A673 (cell line): ENCODE measurements around the gene KCNIP4. TPM values are rescaled to one million over a fixed set of nuclear protein-coding genes. Genes with fewer than 3 reads are reported as not detected.

Source experiments
- BruUV-seq: library from RNA; stranded (reverse); fragments of 400-500 nt; replicated peaks from 2 replicates; lab custom pipeline; 2021; lab: Mats Ljungman, UMichigan
- CTCF ChIA-PET: fragments of 300-600 bp; sonication (Branson Sonifier 250); formaldehyde crosslinking; loops from one replicate; lab custom pipeline; 2022; ENCODE audit warnings: antibody characterized with exemption; lab: Charles Lee
- POLR2A ChIA-PET: fragments of 300-600 bp; sonication (Branson Sonifier 250); formaldehyde crosslinking; loops from one replicate; lab custom pipeline; 2022; ENCODE audit warnings: antibody characterized with exemption; ENCODE audit not compliant: low non-redundant PET; lab: Charles Lee
- DNase-seq: peaks from one replicate; pipeline ENCODE4 v3.0.0-alpha.2; 2015; ENCODE audit warnings: low spot score
- H3K27ac ChIP-seq: fragments of 200-600 bp; sonication (generic); 2 replicates; pipeline ENCODE4 v1.5.1; 2016; ENCODE audit warnings: mixed run types, low read depth, mild to moderate bottlenecking, mixed read lengths, antibody characterized with exemption, low read length; ENCODE audit not compliant: poor library complexity, severe bottlenecking
- H3K27me3 ChIP-seq: fragments of 200-600 bp; sonication (generic); replicated peaks from 2 replicates; pipeline ENCODE4 v1.6.1; 2017; ENCODE audit warnings: mixed run types, low read depth, mild to moderate bottlenecking, mixed read lengths, antibody characterized with exemption, low read length; ENCODE audit not compliant: insufficient read depth, poor library complexity
- H3K36me3 ChIP-seq: fragments of 200-600 bp; sonication (generic); 2 replicates; pipeline ENCODE4 v1.6.1; 2016; ENCODE audit warnings: mixed run types, mild to moderate bottlenecking, mixed read lengths, antibody characterized with exemption, low read length; ENCODE audit not compliant: insufficient read depth, poor library complexity, severe bottlenecking
- H3K4me1 ChIP-seq: fragments of 200-600 bp; sonication (generic); 2 replicates; pipeline ENCODE4 v1.6.1; 2017; ENCODE audit warnings: mixed run types, mild to moderate bottlenecking, mixed read lengths, antibody characterized with exemption, low read length; ENCODE audit not compliant: insufficient read depth, poor library complexity, severe bottlenecking
- H3K4me3 ChIP-seq: fragments of 200-600 bp; sonication (generic); 2 replicates; pipeline ENCODE4 v1.5.1; 2016; ENCODE audit warnings: low read depth, mixed run types, mild to moderate bottlenecking, mixed read lengths, low read length; ENCODE audit not compliant: poor library complexity, severe bottlenecking
- H3K9me3 ChIP-seq: fragments of 200-600 bp; sonication (generic); 2 replicates; pipeline ENCODE4 v1.6.1; 2016; ENCODE audit warnings: mixed run types, low read depth, mild to moderate bottlenecking, mixed read lengths, antibody characterized with exemption, low read length; ENCODE audit not compliant: poor library complexity, severe bottlenecking
- CTCF ChIP-seq: fragments of 300-800, 200-600 bp; sonication (generic); conservative IDR thresholded peaks from 2 replicates; pipeline ENCODE4 v1.5.1; 2017; ENCODE audit warnings: low read depth, mild to moderate bottlenecking, antibody characterized with exemption, low read length, moderate library complexity, mixed read lengths
- EZH2 ChIP-seq: fragments of 200-600 bp; sonication (generic); IDR thresholded peaks from 2 replicates; pipeline ENCODE4 v1.6.1; 2017; ENCODE audit warnings: borderline replicate concordance, low read depth, mild to moderate bottlenecking, mixed read lengths, antibody characterized with exemption, low read length; ENCODE audit not compliant: poor library complexity, severe bottlenecking
- intact Hi-C: fragments of 100-400 bp; cut with micrococcal nuclease; formaldehyde crosslinking; loops from one replicate; pipeline ENCODE4 v1.10.0; 2022; ENCODE audit not compliant: unreplicated experiment
- total RNA-seq: library from RNA; stranded (reverse); gene quantifications from 2 replicates; pipeline ENCODE4 v1.2.3, GENCODE V29; 2021

The KCNIP4 gene
- total RNA-seq, 1 experiment from 2014 or later = not detected

- ChIA-PET POLR2A (no interaction called here), CTCF (no interaction called here)
- no peak for TF ChIP-seq CTCF
- no peak for TF ChIP-seq EZH2
- no peaks in the 10 kb centered on the region for H3K36me3 ChIP-seq
- no peak for DNase-seq
- H3K9me3 ChIP-seq = no peaks in the 10 kb centered on the region
- H3K4me1 ChIP-seq = no peaks in the 10 kb centered on the region
- no peak overlapping the region for H3K4me3 ChIP-seq
- no peaks in the 10 kb centered on the region for H3K27me3 ChIP-seq
- H3K27ac ChIP-seq = no peak overlapping the region
- intact Hi-C loops = no loop called here
- BruUV-seq = no TSS peak
Observed at GRCh38 chr4:21716531-21716930, 232.0 kb downstream of the KCNIP4 start.

GRCh38 chr4:21710179-21710835 is 238.3 kb downstream of the KCNIP4 start:
- intact Hi-C loops = no loop called here
- no TSS peak for BruUV-seq
- TF ChIP-seq EZH2 (no peak), CTCF (no peak)
- Histone ChIP-seq H3K27ac (no peak overlapping the region), H3K4me1 (no peaks in the 10 kb centered on the region), H3K27me3 (no peaks in the 10 kb centered on the region), H3K36me3 (no peaks in the 10 kb centered on the region), H3K9me3 (no peaks in the 10 kb centered on the region), H3K4me3 (no peak overlapping the region)
- DNase-seq = no peak
- ChIA-PET CTCF (no interaction called here), POLR2A (no interaction called here)

- BruUV-seq = no TSS peak
- intact Hi-C loops = no loop called here
- ChIA-PET CTCF (no interaction called here), POLR2A (no interaction called here)
- no peak for DNase-seq
- Histone ChIP-seq H3K4me1 (no peaks in the 10 kb centered on the region), H3K36me3 (no peaks in the 10 kb centered on the region), H3K27ac (no peak overlapping the region), H3K27me3 (no peaks in the 10 kb centered on the region), H3K4me3 (no peak overlapping the region), H3K9me3 (no peaks in the 10 kb centered on the region)
- TF ChIP-seq CTCF = no peak
- TF ChIP-seq EZH2 = no peak
Observed at GRCh38 chr4:21709761-21710160, 238.8 kb downstream of the KCNIP4 start.
